HepG2 (cell line): ENCODE results near the gene TMTC1. TPM values are rescaled to one million over a fixed set of nuclear protein-coding genes. Genes with fewer than 3 reads are reported as not detected.

Source experiments
- ATAC-seq: fragments of 200-7000 bp; cut with Tn5 transposase; 3 replicates; pipeline ENCODE4 v1.9.1; 2020; ENCODE audit warnings: mild to moderate bottlenecking, moderate library complexity
- BruUV-seq: library from RNA; stranded (reverse); fragments of 400-500 nt; replicated peaks from 2 replicates; lab custom pipeline; 2021; lab: Mats Ljungman, UMichigan
- CTCF ChIA-PET: fragments of 300-600 bp; formaldehyde crosslinking; extraction: SDS; loops from one replicate; lab custom pipeline; 2021; ENCODE audit warnings: low total read pairs, inconsistent platforms, low intra/inter-chr PET ratio; lab: Yijun Ruan, JAX
- POLR2A ChIA-PET: fragments of 350-600 bp; sonication (Branson Sonifier 250); formaldehyde crosslinking; loops from one replicate; lab custom pipeline; 2020; ENCODE audit warnings: antibody characterized with exemption, inconsistent platforms; lab: Yijun Ruan, JAX
- DNase-seq: peaks from one replicate; pipeline ENCODE4 v3.0.0-alpha.2; 2015; ENCODE audit warnings: low spot score
- FAIRE-seq: peaks from 3 replicates; lab custom pipeline; 2011; peaks lifted over from hg19 to GRCh38; lab: Jason Lieb, UNC
- H2AFZ ChIP-seq: one replicate; pipeline ENCODE4 v1.6.1; 2011; ENCODE audit warnings: low read length, inconsistent platforms
- H3K27ac ChIP-seq: fragments of 300-600 bp; 3 replicates; pipeline ENCODE4 v1.8.0; 2011; ENCODE audit warnings: mixed run types, mild to moderate bottlenecking, mixed read lengths, low read length, inconsistent platforms; ENCODE audit not compliant: insufficient read depth; ENCODE audit errors: extremely low read length
- H3K27me3 ChIP-seq, 2 experiments: fragments of 200-600 bp in 1 of 2; 2 replicates in 1 of 2; 3 replicates in 1 of 2; pipeline versions ENCODE4 v1.6.0 to v1.8.0; 2011; ENCODE audit warnings: low read length in 2 of 2, mild to moderate bottlenecking in 2 of 2, moderate library complexity in 2 of 2, inconsistent platforms in 1 of 2; ENCODE audit not compliant: insufficient read depth in 2 of 2, control insufficient read depth in 1 of 2
- H3K36me3 ChIP-seq, 2 experiments: fragments of 200-600 bp in 1 of 2; replicated peaks in 1 of 2; 2 replicates in 1 of 2; 3 replicates in 1 of 2; pipeline versions ENCODE4 v1.5.1 to v1.8.0; 2011; ENCODE audit warnings: low read length in 2 of 2, inconsistent platforms in 1 of 2; ENCODE audit not compliant: insufficient read depth in 2 of 2, control insufficient read depth in 1 of 2
- H3K4me1 ChIP-seq: 2 replicates; pipeline ENCODE4 v1.5.1; 2012; ENCODE audit warnings: low read length, inconsistent platforms; ENCODE audit not compliant: insufficient read depth
- H3K4me2 ChIP-seq: 2 replicates; pipeline ENCODE4 v1.6.0; 2011; ENCODE audit warnings: low read depth, low read length, inconsistent platforms
- H3K4me3 ChIP-seq, 3 experiments: fragments of 200-600 bp in 1 of 3; sonication (generic), shearing (Covaris generic) in 1 of 3; replicated peaks in 1 of 3; 2 replicates each; pipeline ENCODE4 v1.5.1; 2011 to 2016; ENCODE audit warnings: low read length in 3 of 3, inconsistent platforms in 2 of 3, low read depth in 2 of 3, mild to moderate bottlenecking in 2 of 3, control low read depth in 1 of 3, mixed read lengths in 1 of 3; ENCODE audit not compliant: insufficient read depth in 1 of 3
- H3K79me2 ChIP-seq: one replicate; pipeline ENCODE4 v1.6.1; 2011; ENCODE audit warnings: low read length, inconsistent platforms; ENCODE audit not compliant: insufficient read depth
- H3K9ac ChIP-seq: 2 replicates; pipeline ENCODE4 v1.6.0; 2011; ENCODE audit warnings: mild to moderate bottlenecking, low read depth, low read length, inconsistent platforms; ENCODE audit not compliant: insufficient read depth
- H3K9me3 ChIP-seq: 2 replicates; pipeline ENCODE4 v1.5.1; 2012; ENCODE audit warnings: mild to moderate bottlenecking, low read length
- H4K20me1 ChIP-seq: 2 replicates; pipeline ENCODE4 v1.6.0; 2011; ENCODE audit warnings: inconsistent platforms, mild to moderate bottlenecking, low read length, moderate library complexity; ENCODE audit not compliant: insufficient read depth
- E2F5 ChIP-seq: sonication (generic); formaldehyde crosslinking; conservative IDR thresholded peaks from 2 replicates; pipeline ENCODE4 v1.4.0; 2020; ENCODE audit warnings: missing genetic modification reagents
- FOXO1 ChIP-seq: sonication (generic); formaldehyde crosslinking; IDR thresholded peaks from 2 replicates; pipeline ENCODE4 v1.4.0; 2020; ENCODE audit warnings: missing genetic modification reagents
- HMGXB4 ChIP-seq, 2 experiments: sonication (generic) in 1 of 2; formaldehyde crosslinking in 1 of 2; IDR thresholded peaks; 2 replicates each; pipeline versions ENCODE4 v1.4.0 to v1.6.1; 2018 to 2020; ENCODE audit warnings: missing genetic modification reagents in 2 of 2, borderline replicate concordance in 1 of 2, low read depth in 1 of 2, mild to moderate bottlenecking in 1 of 2, missing biosample characterization in 1 of 2
- HOXA9 ChIP-seq: sonication (generic); formaldehyde crosslinking; IDR thresholded peaks from 2 replicates; pipeline ENCODE4 v1.8.1; 2022; ENCODE audit warnings: missing genetic modification reagents, mild to moderate bottlenecking, moderate library complexity, borderline replicate concordance
- IKZF1 ChIP-seq: fragments of 450-650 bp; IDR thresholded peaks from 2 replicates; pipeline ENCODE4 v1.7.1; 2016
- MED13 ChIP-seq: sonication (generic); formaldehyde crosslinking; IDR thresholded peaks from 2 replicates; pipeline ENCODE4 v1.5.0; 2020; ENCODE audit warnings: missing genetic modification reagents
- MEIS2 ChIP-seq: sonication (generic); formaldehyde crosslinking; IDR thresholded peaks from 2 replicates; pipeline ENCODE4 v1.9.0; 2021; ENCODE audit warnings: mild to moderate bottlenecking, missing genetic modification reagents
- MYNN ChIP-seq: sonication (generic); formaldehyde crosslinking; IDR thresholded peaks from 2 replicates; pipeline ENCODE4 v1.4.0; 2020; ENCODE audit warnings: mild to moderate bottlenecking, low read depth, missing genetic modification reagents
- POLR2AphosphoS2 ChIP-seq: IDR thresholded peaks from 2 replicates; pipeline ENCODE4 v1.6.1; 2011; ENCODE audit warnings: low read depth, low read length, improper control_type of control experiment
- ZNF143 ChIP-seq: sonication (generic); formaldehyde crosslinking; IDR thresholded peaks from 2 replicates; pipeline ENCODE4 v1.4.0; 2020; ENCODE audit warnings: missing genetic modification reagents
- ZNF276 ChIP-seq: sonication (generic); formaldehyde crosslinking; IDR thresholded peaks from 2 replicates; pipeline ENCODE4 v1.4.0; 2020; ENCODE audit warnings: mild to moderate bottlenecking, low read depth, missing genetic modification reagents
- ZNF576 ChIP-seq: sonication (generic); formaldehyde crosslinking; IDR thresholded peaks from 2 replicates; pipeline ENCODE4 v1.4.0; 2020; ENCODE audit warnings: mild to moderate bottlenecking, missing genetic modification reagents
- ZNF614 ChIP-seq: IDR thresholded peaks from 2 replicates; pipeline ENCODE4 v1.6.1; 2018; ENCODE audit warnings: missing biosample characterization, missing genetic modification reagents, inconsistent platforms, borderline replicate concordance
- ZNF687 ChIP-seq: sonication (generic); formaldehyde crosslinking; IDR thresholded peaks from 2 replicates; pipeline ENCODE4 v1.5.1; 2020; ENCODE audit warnings: mild to moderate bottlenecking, missing genetic modification reagents, moderate library complexity
- ZNF724P ChIP-seq: sonication (generic); formaldehyde crosslinking; IDR thresholded peaks from 2 replicates; pipeline ENCODE4 v1.8.0; 2022; ENCODE audit warnings: missing genetic modification reagents, borderline replicate concordance
- ZNF816 ChIP-seq: sonication (generic); formaldehyde crosslinking; IDR thresholded peaks from 2 replicates; pipeline ENCODE4 v1.8.0; 2022; ENCODE audit warnings: missing genetic modification reagents, mild to moderate bottlenecking, borderline replicate concordance
- ZNF891 ChIP-seq: sonication (generic); formaldehyde crosslinking; IDR thresholded peaks from 2 replicates; pipeline ENCODE4 v1.5.0; 2020; ENCODE audit warnings: mild to moderate bottlenecking, missing genetic modification reagents
- WGBS: methylation state at CpG from one replicate; pipeline ENCODE4 v1.1.6; 2017; ENCODE audit warnings: low lambda C conversion rate; 5-methylcytosine and 5-hydroxymethylcytosine counted together
- in situ Hi-C: cut with HindIII; loops from 2 replicates; pipeline ENCODE4 v1.10.0; 2017; ENCODE audit warnings: low pct_unique_long_range_greater_than_20kb; ENCODE audit not compliant: extremely low pct_ligation_motif_present
- intact Hi-C: fragments of 100-400 bp; cut with micrococcal nuclease; formaldehyde crosslinking; loops from one replicate; pipeline ENCODE4 v1.10.0; 2022; ENCODE audit not compliant: unreplicated experiment
- polyA plus RNA-seq, 8 experiments: library from polyadenylated mRNA; depleted of rRNA in 3 of 8; stranded (reverse) in 7 of 8; unstranded in 1 of 8; fragments of >200 nt; fragmentation: Illumina TruSeq in 4 of 8; extraction: Trizol in 4 of 8; gene quantifications; 2 replicates each; pipeline versions ENCODE4 v1.2.1 to v1.2.3, GENCODE V29; 2011 to 2016; ENCODE audit warnings: low read depth in 4 of 8, missing spikeins in 1 of 8, mixed read lengths in 1 of 8; ENCODE audit not compliant: insufficient read depth in 1 of 8
- total RNA-seq, 5 experiments: library from RNA; depleted of rRNA; stranded (reverse); fragments of >200 nt; fragmentation: Illumina TruSeq; extraction: Trizol; gene quantifications; 2 replicates each; pipeline ENCODE4 v1.2.3, GENCODE V29; 2016; ENCODE audit warnings: low read depth in 1 of 5

TMTC1 gene
- total and polyA plus RNA-seq, 2 of the 13 experiments (the other 11 are each of a cell fraction or from before 2014, with no cell fraction given): 0.69 to 1.8 TPM

GRCh38 chr12:29744365-29744764 is 39.4 kb downstream of the TMTC1 start:
- Histone ChIP-seq H3K27ac (no peak overlapping the region), H3K36me3 (no peaks in the 10 kb centered on the region), H4K20me1 (no peaks in the 10 kb centered on the region), H3K27me3 (no peaks in the 10 kb centered on the region), H2AFZ (no peak overlapping the region), H3K4me1 (no peaks in the 10 kb centered on the region), H3K9ac (no peak overlapping the region), H3K9me3 (no peaks in the 10 kb centered on the region), H3K4me2 (no peak overlapping the region), H3K79me2 (no peaks in the 10 kb centered on the region), H3K4me3 (no peak overlapping the region)
- BruUV-seq: no TSS peak
- FAIRE-seq (no peak), DNase-seq (no peak), ATAC-seq (no peak)
- intact Hi-C loops: no loop called here
- ChIA-PET CTCF (no interaction called here), POLR2A (no interaction called here)
- WGBS: 0% methylated on average over 1 of the region's 1 CpG
- in situ Hi-C loops: no loop called here
- TF ChIP-seq HOXA9 (CRISPR knock-in tag): no peak
- TF ChIP-seq ZNF816 (CRISPR knock-in tag): no peak
- TF ChIP-seq ZNF143 (CRISPR knock-in tag): no peak
- TF ChIP-seq E2F5 (CRISPR knock-in tag): no peak
- TF ChIP-seq MEIS2: no peak
- TF ChIP-seq ZNF891 (CRISPR knock-in tag): no peak
- no peak for TF ChIP-seq HMGXB4 (CRISPR knock-in tag; IDR thresholded peaks at IDR 0.05; ENCODE audit: borderline replicate concordance in 1 of 2, low read depth in 1 of 2)
- TF ChIP-seq ZNF724P (CRISPR knock-in tag): no peak
- no peak for TF ChIP-seq ZNF276 (CRISPR knock-in tag)
- TF ChIP-seq FOXO1 (CRISPR knock-in tag): no peak
- TF ChIP-seq ZNF576 (CRISPR knock-in tag): no peak
- TF ChIP-seq ZNF614 (CRISPR knock-in tag): no peak
- no peak for TF ChIP-seq POLR2AphosphoS2
- TF ChIP-seq IKZF1: no peak
- no peak for TF ChIP-seq MED13 (CRISPR knock-in tag)
- TF ChIP-seq ZNF687 (CRISPR knock-in tag): no peak
- no peak for TF ChIP-seq MYNN (CRISPR knock-in tag)
